Activated T-helper 1 cell treated with Interleukin-2 at 50 U/mL for 16 hours (primary cell): ENCODE data around the gene SH2B2.
"Not testable (repeated sequence)": the region's sequence is repeated elsewhere in the genome, so short reads cannot be mapped to it uniquely, and the experiment has no call there.

Experiments used
- DNase-seq: peaks from one replicate; pipeline ENCODE4 v3.0.0-alpha.2; 2020; ENCODE audit warnings: low read depth

Gene SH2B2

DNA sequence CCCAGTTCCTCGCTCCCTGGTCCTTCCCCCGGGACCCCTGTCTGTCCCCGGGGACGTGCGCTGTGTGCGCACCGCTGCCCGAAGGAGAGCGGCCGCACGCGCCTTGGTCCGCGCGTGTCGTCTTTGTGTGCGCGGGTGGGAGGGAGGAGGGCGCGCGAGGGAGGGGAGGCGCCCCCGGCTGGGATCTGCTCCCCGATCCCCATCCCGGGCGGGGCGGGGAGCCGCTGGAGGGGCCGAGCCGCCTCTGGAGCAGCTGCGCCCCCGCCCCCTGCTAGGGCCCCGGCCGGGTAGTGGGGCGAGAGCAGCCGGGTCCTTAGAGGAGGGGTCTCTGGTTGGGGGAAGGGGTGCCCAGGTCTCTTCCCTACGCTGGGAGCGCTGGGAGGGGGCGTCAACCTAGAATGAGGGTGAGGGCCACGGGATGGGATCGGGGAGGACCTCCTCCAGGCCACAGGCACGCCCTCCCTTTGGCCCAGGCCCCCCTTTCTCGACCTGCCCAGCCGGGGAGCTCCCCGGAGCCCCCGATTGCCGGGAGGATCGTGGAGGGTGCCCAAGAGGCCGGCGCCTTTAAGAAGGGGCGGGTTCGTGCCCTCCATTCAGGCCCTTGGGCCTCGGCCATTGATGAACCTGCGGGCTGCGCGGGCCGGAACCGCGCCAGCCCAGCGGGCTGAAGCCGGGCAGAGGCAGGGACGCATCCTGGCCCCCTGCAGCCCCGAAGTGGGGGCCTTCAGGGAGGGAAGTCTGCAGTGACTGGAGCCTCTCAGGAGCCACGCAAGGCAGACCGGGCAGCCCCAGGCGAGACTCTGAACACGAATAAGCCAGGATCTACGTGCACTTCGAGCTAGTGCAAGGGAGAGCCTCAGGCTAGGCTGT, 678 bp downstream of the SH2B2 start:
- no peak for DNase-seq

DNA sequence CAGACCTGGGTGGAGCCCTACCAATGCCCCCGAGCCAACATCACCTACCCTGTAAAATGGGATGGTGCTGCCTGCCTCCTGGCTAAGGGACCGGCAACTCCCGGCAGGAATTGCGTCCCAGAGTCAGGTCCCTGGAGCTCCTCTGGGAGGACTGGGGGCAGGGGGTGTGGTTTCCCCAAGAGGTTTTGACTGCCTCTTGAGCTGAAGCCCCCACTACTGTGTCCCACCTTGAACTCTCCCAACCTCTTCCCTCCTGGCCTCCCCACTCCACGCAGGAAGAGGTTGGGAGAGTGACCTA, 1.3 kb downstream of the SH2B2 start:
- no peak for DNase-seq

DNA sequence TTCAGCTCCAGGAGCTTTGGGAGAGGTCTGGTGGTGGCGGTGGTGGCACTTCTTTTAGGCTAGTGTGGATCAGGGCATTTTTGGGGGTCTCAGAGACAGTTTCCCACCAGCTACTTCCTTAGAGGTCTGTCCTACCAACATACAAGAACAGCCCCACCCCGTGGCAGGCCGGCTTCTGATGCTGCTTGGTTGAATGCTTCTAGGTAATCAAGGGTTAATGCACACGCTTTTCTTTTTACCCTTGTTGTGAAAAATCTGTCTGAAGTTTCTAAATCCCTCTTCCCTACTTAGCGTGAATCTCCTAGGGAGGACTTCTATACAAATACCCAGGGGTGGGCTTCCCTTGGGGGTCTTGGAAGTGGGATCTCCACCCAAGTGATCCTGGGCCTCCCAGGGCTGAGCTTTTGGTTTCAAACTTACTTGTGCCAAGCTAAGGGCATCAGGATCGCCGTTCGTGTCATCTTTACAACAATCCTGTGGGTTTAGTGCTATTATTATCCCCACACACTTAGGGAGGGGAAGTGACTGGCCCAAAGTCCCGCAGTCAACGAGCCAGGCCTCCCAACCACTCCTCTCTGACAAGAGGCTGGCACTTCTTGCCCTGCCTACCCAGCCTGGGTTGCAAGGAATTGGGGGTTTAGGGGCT, 1.7 kb downstream of the SH2B2 start:
- no peak for DNase-seq

DNA sequence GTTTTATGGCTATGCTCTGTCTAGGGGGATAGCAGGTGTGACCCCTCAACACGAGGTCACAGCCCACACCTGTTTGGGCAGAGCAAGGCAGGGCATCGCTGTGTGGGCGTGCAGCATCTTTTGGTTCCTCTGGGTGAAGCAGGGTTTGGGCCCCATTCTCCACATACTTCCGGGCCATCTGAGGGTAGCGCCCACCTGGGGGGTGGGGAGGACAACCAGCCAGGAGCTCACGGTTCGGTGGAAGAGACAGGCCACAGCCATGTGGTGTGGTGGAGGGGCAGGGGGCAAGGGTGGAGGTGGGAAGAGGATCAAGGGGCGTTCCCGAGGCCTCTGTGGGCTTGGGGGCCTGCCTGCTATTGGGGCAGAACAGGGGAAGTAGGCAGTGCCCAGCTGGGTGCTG, 2.4 kb downstream of the SH2B2 start:
- no peak for DNase-seq

DNA sequence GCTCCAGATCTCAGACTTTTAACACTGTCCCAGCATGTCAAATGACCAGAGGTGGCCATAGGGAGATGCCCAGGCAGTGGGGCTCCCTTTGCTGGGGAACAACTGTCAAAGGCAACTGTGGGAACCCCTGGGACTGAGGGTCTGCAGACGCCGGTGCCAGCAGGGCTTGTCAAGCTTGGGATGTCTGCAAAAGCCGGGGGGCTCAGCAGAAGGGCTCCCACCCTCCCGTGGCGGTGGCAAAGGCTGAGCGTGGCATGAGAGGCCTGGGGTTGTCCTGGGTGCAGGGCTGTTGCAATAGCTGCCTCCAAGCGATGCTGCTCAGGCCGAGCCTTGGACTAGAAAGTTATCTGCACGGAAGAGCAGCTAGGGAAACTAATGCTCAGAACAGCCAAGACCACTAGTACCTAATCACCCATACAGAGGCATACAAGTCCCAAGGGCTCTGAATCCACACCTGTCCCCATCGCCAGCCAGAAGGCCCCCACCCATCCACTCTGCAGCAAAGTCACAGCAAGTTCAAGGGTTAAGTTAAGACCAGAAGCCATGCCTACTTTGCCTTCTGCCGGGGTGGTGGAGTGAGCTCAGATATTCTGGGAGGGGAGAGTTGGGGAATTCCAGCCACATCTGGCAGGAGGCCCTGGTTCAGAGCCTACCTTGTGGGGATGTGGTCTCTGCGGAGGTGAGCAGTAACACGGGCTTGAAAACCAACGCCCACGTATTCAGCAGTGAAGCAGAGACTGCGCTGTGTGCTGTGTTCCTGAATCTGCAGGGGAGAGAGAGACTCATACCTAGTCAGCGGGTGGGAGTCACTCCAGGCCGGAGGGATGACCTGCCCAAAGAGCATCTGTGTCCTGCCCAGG, 4.6 kb downstream of the SH2B2 start:
- DNase-seq = no peak

DNA sequence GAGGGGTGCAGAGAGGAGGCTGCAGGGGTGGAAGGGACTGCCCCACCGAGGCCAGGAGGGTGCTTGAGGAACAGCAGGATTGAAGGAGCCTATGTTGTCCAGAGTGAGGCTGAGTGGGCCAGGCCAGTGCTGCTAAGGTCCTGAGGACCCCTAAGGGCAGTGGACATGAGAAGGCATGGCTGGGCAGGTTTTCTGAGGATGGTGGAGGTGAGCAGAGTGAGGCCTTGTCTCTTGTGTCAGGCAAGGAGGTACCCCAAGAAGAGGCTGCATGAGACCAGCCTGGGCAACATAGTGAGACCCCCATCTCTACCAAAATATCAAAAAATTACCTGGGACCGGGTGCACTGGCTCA, 5.2 kb downstream of the SH2B2 start:
- no peak for DNase-seq

DNA sequence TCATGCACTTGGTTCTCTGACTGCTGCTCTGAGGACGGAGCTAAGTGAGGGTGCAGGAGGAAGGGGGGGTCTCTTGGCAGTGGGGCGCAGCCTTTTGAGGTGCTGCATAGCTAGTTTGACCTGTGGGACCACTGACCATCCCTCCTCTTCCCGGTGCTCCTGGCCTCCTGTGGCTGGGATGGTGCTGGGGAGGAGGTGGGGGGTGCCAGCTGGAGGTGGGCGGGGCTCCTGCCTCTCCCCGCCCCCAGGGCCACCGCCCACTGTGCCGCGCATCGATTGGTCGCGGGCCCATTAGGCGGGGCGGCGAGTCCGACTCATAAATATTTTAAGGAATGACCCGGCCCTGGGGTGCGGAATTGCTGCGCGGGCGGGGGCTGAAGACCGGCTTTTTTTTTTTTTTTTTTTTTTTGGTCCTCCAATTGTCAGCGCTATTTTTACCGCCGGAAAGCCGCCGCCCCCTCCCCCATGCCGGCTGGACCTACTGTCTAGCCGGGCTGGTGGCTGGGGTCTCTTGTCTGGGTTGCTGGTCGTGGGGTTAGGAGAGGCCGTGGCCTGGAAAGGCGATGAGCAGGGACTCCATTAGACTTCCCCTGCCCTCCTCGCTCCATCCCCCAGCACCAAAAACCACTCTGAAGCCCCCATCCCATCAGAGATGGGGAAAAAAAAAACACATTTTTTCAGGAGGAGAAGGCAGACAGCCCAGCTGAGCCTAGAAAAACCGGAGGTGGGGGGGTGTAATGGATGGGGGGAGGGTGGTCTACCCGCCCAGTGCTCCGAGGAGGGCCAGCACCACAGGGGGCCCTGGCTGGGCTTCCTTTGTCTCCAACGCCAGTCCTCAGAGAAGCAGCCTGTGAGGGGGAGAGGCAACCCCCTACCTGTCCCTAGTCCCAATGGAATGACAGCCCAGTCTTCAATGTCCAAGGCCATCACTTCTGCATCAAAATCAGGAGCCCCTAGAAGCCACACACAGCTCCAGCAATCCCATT, 6.4 kb downstream of the SH2B2 start:
- DNase-seq = no peak

DNA sequence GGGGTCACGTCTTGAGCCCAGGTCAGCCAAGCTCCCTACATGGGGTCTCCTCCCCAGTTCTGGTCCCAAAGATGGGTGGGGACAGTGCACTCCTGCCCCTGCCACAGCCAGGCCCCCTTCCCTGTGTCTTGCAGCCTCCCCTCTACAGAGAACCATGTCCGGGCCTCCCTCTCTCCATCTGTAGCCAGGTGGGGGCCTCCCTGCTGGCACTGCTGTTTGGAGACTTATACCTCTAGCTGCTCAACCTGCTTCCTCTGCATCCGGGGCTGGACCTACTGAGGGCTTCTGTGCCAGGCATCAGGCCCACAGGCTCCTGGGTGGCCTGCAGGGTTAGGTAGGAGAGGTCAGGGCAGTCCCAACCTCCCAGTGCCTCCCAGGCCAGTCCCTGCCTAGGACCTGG, 7.9 kb downstream of the SH2B2 start:
- no peak for DNase-seq

DNA sequence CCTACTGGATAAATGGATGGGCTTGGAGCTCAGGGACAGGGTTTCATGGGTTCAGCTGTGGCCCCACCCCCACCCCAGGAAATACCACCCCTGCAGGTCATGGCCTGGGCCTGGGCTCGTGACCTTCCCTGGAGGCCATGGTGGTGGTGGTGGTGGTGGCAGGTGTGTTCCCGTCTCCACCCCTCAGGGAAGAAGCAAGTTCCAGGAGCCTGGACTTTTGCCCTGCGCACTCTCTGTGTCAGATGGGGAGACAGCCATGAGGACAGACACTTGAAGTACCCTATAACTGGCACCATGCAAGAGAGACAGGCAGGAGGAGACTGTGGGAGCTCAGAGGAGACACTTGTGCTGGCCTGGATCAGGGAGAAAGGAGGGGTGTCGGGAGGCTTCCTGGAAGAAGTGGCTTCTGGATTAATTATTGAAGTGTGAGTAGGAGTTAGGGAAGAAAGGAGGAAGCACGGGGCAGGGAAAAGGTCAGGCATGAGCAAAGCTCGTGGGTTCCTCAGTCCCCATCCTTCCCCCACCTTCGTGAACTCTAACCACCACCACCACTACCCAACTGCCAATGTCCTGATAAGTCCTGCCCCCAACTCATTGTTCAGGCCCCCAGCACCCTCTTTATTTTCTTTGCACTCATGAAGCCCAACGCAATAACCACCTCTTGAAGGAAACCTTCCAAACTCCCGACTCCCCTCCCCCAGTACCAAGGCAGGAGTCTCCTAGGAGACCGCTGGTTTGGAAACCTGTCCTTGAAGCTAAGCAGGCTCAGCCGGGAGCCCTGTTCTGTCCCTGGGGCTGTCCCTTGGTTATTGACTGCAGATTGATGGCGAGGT, 8.9 kb downstream of the SH2B2 start:
- DNase-seq = no peak

DNA sequence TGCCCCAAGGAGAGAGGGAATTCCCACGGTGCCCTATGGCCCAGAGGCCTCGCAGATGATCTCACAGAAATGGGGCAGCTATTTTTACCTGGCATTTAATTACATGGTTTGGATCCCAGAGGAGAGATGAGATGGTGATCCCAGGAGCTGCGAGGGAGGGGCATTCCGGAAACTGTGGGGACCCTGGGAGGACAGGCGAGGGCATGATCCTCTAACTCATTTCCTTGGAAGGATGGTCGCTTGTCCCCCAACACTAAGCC, 9.4 kb downstream of the SH2B2 start:
- no peak for DNase-seq

DNA sequence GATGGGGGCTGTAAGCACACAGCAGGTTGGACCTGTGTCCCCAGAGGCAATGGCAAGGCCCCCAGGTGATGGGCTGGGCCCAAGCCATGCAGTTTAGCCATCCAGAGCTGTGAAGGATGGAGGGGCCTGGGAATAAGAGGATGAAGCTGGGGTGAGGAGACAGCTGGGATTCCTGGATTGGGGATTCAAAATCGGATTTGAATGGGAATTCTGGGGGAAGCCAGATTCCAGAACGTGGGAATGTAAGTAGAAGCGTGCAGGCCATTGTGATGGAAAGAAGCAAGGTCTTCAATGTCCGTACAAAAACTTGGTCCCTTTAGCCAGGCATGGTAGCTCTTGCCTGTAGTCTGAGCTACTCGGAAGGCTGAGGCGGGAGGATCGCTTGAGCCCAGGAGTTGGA, 9.8 kb downstream of the SH2B2 start:
- DNase-seq = no peak

DNA sequence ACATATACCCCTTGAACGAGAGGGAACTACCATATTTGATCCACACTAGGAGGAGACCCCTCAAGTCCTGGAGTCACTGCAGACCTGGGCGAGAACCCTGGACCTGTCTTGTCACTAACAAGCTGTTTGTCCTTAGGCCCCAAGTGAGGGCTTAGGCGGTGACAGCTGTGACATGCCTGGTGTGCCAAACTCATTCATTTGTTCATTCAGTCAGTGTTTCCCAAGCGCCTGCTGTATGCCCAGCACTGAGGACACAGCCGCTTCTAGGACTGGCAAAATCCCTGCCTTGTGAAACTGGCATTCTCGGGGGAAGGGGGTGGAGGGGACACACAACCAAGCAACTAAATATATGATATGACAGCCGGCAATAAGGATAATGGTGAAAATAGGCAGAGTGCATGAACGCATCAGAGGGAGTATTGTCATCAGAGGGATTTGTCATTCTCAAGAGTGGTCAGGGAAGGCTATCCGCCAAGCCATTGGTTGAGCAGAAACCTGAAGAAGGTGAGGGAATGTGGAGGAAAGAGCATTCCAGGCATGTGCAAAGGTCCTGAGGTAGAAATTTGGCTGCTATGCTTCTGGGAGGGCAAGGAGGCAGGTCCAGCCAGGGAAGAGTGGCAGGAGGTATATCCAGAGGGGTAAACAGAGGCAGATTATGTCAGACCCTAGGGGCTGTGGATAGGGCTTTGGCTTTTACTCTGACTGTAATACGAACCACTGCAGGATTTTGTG, 11.0 kb downstream of the SH2B2 start:
- DNase-seq = no peak

DNA sequence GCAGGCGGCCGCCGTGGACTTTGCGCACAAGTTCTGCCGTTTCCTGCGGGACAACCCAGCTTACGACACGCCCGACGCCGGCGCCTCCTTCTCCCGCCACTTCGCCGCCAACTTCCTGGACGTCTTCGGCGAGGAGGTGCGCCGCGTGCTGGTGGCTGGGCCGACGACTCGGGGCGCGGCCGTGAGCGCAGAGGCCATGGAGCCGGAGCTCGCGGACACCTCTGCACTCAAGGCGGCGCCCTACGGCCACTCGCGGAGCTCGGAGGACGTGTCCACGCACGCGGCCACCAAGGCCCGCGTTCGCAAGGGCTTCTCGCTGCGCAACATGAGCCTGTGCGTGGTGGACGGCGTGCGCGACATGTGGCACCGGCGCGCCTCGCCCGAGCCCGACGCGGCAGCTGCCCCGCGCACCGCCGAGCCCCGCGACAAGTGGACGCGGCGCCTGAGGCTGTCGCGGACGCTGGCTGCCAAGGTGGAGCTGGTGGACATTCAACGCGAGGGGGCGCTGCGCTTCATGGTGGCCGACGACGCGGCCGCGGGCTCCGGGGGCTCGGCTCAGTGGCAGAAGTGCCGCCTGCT, 14.1 kb downstream of the SH2B2 start:
- DNase-seq = no peak

DNA sequence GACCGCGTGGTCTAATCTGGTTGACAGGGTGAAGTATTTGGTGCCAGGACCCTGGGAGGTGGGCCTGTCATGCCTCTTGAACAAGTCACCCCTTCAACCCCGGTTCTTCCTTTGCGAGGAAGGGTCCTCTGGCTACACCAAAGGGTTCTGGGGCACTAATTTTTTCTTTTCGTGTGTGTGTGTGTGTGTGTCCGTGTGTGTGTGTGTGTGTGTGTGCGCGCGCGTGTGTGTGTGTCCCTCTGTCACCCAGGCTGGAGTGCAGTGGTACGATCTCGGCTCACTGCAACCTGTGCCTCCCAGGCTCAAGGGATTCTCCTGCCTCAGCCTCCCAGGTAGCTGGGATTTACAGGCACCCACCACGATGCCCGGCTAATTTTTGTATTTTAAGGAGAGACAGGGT, 14.7 kb downstream of the SH2B2 start:
- DNase-seq = not testable (repeated sequence)

DNA sequence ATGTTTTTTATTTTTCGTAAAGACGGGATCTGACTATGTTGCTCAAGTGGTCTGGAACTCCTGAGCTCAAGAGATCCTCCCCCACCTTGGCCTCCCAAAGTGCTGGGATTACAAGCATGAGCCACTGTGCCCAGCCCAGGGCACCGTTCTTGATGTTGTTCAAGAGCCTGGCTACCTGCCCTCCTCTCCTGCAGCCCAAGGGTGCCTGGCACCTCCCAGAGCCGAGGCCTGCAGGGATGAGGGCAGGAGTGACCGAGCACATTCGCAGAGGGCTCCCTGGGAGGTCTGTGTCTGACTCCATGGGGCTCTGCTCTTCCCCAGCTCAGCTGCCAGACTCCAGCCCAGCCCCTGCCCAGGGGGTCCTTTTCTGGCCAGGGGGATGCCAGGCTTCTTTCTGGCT, 15.4 kb downstream of the SH2B2 start:
- DNase-seq = no peak

DNA sequence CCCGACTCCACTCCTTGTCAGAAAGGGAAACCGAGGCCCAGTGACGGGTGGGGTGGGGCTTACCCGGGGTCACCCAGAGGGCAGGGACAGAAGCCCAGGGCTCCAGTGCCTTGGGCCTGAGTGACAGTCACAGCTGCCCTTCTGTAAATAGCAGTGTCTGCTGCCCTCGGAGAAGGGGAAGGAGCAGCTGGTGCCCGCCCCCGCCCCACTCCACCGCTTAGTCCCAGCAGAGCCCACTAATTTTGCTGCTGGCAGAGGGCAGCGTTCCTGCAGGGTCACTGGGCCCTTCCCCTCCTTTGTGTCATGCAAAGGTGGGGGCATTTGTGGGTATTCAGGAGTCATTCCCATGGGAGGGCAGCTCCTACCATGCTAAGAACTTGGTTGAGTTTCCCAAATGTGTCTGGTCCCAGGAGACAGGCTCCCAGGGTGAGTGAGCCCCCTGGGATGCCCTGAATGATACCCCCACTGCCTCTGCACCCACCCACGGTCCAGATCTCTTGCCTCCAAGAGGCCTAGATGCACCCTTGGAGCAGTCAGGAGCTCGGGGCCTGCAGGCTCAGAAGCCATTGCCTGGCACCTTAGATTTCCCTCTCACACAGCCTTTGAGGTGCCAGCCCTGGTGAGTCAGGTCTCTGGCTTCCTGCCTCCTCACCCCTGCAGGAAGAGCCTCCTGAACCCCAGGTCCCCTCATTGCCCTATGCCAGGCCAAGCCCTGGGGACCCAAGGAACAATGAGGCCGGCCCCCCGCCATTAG, 17.2 kb downstream of the SH2B2 start:
- no peak for DNase-seq

DNA sequence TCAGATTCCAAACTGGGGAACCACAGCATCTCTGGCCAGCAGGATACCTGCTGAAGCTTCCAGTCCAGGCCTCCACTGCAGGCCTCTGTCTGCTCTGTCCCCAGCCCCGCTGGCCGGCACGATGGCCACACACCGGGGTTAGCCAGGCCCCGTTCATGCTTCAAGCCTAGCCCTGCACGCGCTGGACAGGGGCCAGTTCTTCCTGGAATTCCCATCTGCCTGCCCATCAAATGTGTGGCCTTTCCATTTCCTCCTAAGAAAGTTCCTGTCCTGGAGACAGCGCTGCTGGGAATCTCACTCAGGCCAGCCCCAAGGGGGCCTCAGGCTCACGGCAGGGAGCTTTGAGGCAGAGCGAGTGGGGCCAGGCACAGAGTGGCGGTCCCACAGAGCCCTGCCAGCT, 18.0 kb downstream of the SH2B2 start:
- no peak for DNase-seq

DNA sequence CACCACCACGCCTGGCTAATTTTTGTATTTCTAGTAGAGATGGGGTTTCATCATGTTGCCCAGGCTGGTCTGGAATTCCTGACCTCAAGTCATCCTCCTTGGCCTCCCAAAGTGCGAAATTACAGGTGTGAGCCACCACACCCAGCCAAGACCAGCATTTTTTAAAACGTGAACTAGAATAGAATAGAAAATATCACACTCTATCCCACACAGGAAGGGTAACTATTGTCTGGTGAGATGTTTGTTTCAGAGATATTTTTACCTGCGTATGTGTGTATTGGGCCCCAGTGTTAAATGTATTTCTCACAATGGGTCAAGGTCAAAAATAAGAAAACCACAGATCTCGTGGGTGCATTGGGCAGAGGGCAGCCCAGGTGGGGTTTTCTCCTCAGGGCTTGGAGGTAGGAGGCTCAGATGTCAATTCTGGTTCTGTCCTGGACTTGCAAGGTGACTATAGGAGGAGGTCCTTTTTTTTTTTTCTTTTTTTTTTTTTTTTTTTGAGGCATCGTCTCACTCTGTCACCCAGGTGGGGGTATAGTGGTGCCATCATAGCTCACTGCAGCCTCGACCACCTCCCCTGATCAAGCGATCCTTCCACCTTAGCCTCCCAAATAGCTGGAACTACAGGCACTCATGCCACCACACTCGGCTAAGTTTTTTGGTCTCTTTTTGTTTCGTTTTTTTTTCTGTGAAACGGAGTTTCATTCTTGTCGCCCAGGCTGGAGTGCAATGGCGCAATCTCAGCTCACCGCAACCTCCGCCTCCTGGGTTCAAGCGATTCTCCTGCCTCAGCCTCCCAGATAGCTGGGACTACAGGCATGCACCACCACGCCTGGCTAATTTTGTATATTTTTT, 19.0 kb downstream of the SH2B2 start:
- no peak for DNase-seq
